GM12865 (cell line): ENCODE measurements around the gene TNIP1.

Source experiments
- DNase-seq: peaks from one replicate; pipeline ENCODE4 v3.0.0; 2010; ENCODE audit warnings: low read depth
- H3K4me3 ChIP-seq: 2 replicates; pipeline ENCODE4 v1.5.1; 2011; ENCODE audit warnings: mild to moderate bottlenecking, low read depth, low read length, control low read depth
- TF ChIP-seq, protein P1 (sequence below): IDR thresholded peaks from 2 replicates; pipeline ENCODE4 v1.5.1; 2011; ENCODE audit warnings: low read length, control low read depth, low read depth, inconsistent platforms; ENCODE audit not compliant: insufficient read depth; ENCODE audit errors: missing control alignments

Gene TNIP1

DNA sequence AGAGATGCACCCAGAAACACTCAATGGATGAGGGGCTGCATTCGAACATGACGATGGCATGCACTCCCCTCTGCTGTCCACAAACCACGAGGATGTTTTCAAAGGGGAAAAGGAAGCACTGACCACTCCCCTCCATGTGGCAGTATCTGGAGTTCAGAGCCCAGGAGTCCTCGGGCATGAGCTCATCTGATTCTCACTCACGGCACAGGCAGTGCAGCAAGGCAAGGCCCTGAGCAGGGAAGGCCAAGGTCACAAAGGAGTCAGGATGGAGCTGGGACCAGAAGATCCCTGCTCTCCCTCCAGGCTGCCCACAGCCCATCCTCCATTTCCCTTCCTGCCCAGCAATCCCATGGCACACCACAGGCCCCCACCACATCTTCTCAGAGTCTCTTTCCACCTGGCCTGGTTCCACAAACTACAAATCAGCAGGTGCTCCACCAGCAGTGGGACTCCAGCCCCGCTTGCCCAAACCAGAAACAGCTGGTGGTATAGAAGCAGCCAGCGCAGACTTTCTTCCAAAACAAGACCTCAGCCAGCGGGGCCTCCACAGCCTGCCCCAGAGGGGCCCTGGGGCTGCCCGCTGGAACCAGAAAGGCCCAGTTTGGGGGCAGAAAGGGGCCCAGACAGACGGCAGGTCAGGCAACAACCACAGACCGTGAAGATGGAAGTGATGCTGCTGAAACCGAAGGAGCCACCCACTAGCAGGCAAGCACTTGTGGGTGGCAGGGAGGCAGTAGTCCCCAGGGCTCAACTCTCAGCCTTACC, 12.2 kb downstream of the TNIP1 start:
- peak overlapping the region; percentile 13; the same call in 1 of the 2 replicates for H3K4me3 ChIP-seq
- peak; percentile 74 for DNase-seq
- TF ChIP-seq, protein P1, sequence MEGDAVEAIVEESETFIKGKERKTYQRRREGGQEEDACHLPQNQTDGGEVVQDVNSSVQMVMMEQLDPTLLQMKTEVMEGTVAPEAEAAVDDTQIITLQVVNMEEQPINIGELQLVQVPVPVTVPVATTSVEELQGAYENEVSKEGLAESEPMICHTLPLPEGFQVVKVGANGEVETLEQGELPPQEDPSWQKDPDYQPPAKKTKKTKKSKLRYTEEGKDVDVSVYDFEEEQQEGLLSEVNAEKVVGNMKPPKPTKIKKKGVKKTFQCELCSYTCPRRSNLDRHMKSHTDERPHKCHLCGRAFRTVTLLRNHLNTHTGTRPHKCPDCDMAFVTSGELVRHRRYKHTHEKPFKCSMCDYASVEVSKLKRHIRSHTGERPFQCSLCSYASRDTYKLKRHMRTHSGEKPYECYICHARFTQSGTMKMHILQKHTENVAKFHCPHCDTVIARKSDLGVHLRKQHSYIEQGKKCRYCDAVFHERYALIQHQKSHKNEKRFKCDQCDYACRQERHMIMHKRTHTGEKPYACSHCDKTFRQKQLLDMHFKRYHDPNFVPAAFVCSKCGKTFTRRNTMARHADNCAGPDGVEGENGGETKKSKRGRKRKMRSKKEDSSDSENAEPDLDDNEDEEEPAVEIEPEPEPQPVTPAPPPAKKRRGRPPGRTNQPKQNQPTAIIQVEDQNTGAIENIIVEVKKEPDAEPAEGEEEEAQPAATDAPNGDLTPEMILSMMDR = no peak

DNA sequence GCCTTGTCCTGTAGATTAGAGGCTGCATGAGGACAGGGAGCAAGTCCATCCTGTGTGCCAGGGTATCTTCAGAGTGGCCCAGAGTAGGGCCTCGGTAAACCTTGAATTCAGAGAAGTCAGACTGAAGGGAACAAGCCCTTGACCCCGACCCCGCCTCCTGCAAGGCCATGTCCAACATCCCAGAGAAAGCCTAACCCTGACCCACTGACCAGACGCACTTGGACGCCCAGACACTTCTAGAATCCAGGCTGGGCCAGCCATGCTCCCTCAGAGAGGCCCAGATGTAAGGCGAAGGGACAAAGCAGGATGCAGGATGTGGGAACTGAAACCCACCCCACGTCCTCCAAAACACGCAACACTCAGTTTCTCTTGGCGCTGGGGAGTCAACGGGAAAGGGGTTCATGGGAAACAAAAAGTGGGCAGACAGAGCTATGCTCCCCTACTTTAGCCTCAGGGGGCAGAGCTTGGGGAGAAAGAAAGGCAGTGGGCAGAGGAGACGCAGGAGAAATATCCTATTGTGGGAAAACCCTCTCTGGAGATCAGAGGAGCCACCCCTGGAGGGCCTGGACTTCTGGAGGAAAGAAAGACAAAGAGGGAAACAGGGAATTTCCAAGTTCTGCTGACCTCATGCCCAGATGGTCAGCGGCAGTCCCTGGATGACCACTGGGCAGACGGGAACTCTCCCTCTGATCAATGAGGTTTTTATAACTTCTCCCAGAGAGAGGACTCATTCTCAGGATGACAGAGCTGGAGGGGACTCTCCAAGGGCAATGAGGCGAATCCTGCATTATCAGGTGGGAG, 13.0 kb downstream of the TNIP1 start:
- H3K4me3 ChIP-seq = peak overlapping the region; percentile 17
- DNase-seq = no peak
- TF ChIP-seq, protein P1 = no peak

DNA sequence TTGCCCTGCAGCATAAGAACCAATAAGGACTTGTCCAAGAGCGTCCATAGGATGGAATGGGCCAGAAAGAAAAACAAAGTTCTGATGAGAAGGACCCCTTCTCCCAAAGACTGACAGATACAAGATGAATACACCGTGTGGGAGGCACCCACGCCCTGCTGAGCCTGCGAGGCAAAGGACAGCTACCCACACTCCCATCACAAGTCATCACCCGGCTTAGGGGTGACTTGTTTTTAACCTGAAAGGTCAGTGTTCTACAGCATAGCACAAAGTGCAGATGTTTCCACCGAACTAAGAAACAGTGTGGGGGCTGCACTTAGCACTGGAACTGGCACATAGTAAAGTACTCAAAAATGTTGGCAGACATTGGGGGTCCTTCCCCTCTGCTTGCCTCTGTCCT, 13.9 kb downstream of the TNIP1 start:
- TF ChIP-seq, protein P1 = no peak
- DNase-seq = no peak
- no peak overlapping the region for H3K4me3 ChIP-seq

DNA sequence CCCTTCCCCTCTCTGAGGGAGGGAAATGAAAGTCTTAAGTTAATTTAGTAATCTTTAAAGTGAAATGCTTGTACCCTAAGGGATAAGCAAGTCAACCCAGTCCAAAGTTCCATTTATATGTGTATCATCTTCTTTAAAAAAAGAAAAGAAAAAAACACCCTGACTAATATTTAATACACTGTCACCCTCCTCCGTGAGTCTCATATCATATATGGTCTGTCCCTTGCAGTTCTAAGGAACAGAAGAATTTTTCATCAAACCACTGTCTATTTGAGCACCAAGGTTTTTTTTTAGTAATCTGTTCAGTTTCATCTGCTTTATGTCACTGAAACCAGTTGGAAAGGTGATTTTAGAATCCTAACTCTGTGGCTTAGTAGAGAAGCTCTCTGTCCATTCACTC, 15.2 kb downstream of the TNIP1 start:
- TF ChIP-seq, protein P1 = no peak
- no peak for DNase-seq

DNA sequence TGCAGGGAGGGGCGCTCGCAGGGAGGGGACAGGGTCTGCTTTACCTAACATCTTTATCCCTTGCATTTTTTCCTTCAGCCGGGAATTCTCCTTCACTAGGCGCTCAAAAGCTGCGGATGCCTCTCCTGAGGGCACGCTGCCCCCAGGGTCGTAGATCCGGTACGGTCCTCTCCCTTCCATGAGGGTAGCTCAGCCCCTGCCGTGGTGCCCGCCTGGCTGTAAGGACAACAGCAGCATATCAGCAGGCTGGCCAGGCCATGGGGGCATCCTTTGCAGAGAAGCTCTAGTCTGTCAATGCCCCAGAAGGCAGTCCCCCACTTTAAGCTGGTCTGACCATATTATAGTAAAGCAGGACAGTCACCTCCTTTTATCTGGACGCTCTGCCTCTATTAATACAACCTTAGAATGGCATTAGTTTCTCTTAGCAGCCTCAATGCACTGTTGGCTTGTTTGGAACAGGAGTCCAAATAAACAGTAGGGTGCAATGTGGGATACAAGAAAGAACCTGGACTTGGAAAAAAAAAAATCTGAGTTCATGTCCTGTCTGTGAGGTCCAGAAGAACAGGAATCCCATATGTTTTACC, 15.8 kb downstream of the TNIP1 start:
- no peak for DNase-seq
- TF ChIP-seq, protein P1 = no peak
- no peak overlapping the region for H3K4me3 ChIP-seq

More for the DNA sequence above, 15.2 kb downstream of the TNIP1 start:
- no peak overlapping the region for H3K4me3 ChIP-seq

DNA sequence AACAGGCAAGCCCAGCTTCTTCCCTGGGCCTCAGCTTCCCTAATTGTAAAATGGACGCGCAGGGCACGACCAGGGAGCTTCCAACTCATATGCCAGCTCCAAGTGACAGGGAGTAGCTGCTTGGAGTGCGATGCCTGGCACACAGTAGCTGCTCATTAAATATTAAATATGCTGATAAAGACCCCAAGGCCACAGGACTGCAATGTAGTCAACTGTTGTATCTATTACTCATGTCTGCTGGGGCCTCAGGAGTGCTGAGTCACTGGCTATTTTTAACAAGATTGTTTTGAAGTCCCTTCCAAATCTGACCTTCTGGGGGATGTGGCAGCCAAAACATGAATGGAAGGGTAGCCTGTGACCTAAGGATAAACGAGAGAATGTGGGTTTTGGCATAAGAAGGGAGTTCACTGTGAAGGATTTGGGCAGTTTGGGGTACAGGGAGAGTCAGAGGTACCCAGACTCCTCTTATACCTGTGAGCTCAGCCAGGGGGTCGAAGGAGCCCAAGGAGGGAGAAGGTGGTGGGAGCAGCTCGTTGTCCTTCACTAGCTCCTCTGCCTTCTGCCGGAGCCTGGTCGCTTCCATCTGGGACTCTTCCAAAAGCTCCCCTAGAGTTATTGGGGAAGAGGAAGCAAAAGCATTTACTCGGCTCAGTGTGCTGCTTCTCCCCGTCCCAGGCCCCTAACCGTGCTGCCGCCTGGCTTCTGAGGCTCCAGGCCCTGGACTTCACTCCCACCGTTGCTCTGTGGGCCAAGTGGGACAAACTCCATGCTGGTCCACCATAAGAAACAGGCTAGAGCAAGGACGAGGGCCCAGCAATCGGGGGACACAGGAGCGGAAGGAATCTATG, 17.5 kb downstream of the TNIP1 start:
- no peak overlapping the region for H3K4me3 ChIP-seq
- TF ChIP-seq, protein P1 = no peak
- DNase-seq = no peak
